NT2/D1 (cell line): ENCODE measurements around the gene MSANTD7.

Experiments
- SUZ12 ChIP-seq: IDR thresholded peaks from 2 replicates; pipeline ENCODE4 v1.6.1; 2011; ENCODE audit not compliant: insufficient read length, insufficient read depth; ENCODE audit errors: extremely low read depth
- YY1 ChIP-seq: IDR thresholded peaks from 2 replicates; pipeline ENCODE4 v1.6.1; 2011; ENCODE audit not compliant: insufficient read length, insufficient read depth

GRCh38 chr10:14858338-14858960 is 20.3 kb downstream of the MSANTD7 start:
- TF ChIP-seq YY1 (no peak), SUZ12 (no peak)
